A673 (cell line): Measurements from ENCODE around the gene FOXRED1. TPM values are rescaled to one million over a fixed set of nuclear protein-coding genes. Genes with fewer than 3 reads are reported as not detected.

Experiments used
- BruUV-seq: library from RNA; stranded (reverse); fragments of 400-500 nt; replicated peaks from 2 replicates; lab custom pipeline; 2021; lab: Mats Ljungman, UMichigan
- CTCF ChIA-PET: fragments of 300-600 bp; sonication (Branson Sonifier 250); formaldehyde crosslinking; loops from one replicate; lab custom pipeline; 2022; ENCODE audit warnings: antibody characterized with exemption; lab: Charles Lee
- POLR2A ChIA-PET: fragments of 300-600 bp; sonication (Branson Sonifier 250); formaldehyde crosslinking; loops from one replicate; lab custom pipeline; 2022; ENCODE audit warnings: antibody characterized with exemption; ENCODE audit not compliant: low non-redundant PET; lab: Charles Lee
- DNase-seq: peaks from one replicate; pipeline ENCODE4 v3.0.0-alpha.2; 2015; ENCODE audit warnings: low spot score
- H3K27ac ChIP-seq: fragments of 200-600 bp; sonication (generic); 2 replicates; pipeline ENCODE4 v1.5.1; 2016; ENCODE audit warnings: mixed run types, low read depth, mild to moderate bottlenecking, mixed read lengths, antibody characterized with exemption, low read length; ENCODE audit not compliant: poor library complexity, severe bottlenecking
- H3K27me3 ChIP-seq: fragments of 200-600 bp; sonication (generic); replicated peaks from 2 replicates; pipeline ENCODE4 v1.6.1; 2017; ENCODE audit warnings: mixed run types, low read depth, mild to moderate bottlenecking, mixed read lengths, antibody characterized with exemption, low read length; ENCODE audit not compliant: insufficient read depth, poor library complexity
- H3K36me3 ChIP-seq: fragments of 200-600 bp; sonication (generic); 2 replicates; pipeline ENCODE4 v1.6.1; 2016; ENCODE audit warnings: mixed run types, mild to moderate bottlenecking, mixed read lengths, antibody characterized with exemption, low read length; ENCODE audit not compliant: insufficient read depth, poor library complexity, severe bottlenecking
- H3K4me1 ChIP-seq: fragments of 200-600 bp; sonication (generic); 2 replicates; pipeline ENCODE4 v1.6.1; 2017; ENCODE audit warnings: mixed run types, mild to moderate bottlenecking, mixed read lengths, antibody characterized with exemption, low read length; ENCODE audit not compliant: insufficient read depth, poor library complexity, severe bottlenecking
- H3K4me3 ChIP-seq: fragments of 200-600 bp; sonication (generic); 2 replicates; pipeline ENCODE4 v1.5.1; 2016; ENCODE audit warnings: low read depth, mixed run types, mild to moderate bottlenecking, mixed read lengths, low read length; ENCODE audit not compliant: poor library complexity, severe bottlenecking
- H3K9me3 ChIP-seq: fragments of 200-600 bp; sonication (generic); 2 replicates; pipeline ENCODE4 v1.6.1; 2016; ENCODE audit warnings: mixed run types, low read depth, mild to moderate bottlenecking, mixed read lengths, antibody characterized with exemption, low read length; ENCODE audit not compliant: poor library complexity, severe bottlenecking
- CTCF ChIP-seq: fragments of 300-800, 200-600 bp; sonication (generic); conservative IDR thresholded peaks from 2 replicates; pipeline ENCODE4 v1.5.1; 2017; ENCODE audit warnings: low read depth, mild to moderate bottlenecking, antibody characterized with exemption, low read length, moderate library complexity, mixed read lengths
- EZH2 ChIP-seq: fragments of 200-600 bp; sonication (generic); IDR thresholded peaks from 2 replicates; pipeline ENCODE4 v1.6.1; 2017; ENCODE audit warnings: borderline replicate concordance, low read depth, mild to moderate bottlenecking, mixed read lengths, antibody characterized with exemption, low read length; ENCODE audit not compliant: poor library complexity, severe bottlenecking
- intact Hi-C: fragments of 100-400 bp; cut with micrococcal nuclease; formaldehyde crosslinking; loops from one replicate; pipeline ENCODE4 v1.10.0; 2022; ENCODE audit not compliant: unreplicated experiment
- total RNA-seq: library from RNA; stranded (reverse); gene quantifications from 2 replicates; pipeline ENCODE4 v1.2.3, GENCODE V29; 2021

FOXRED1 gene
- total RNA-seq, 1 experiment from 2014 or later: 72.6 TPM

GRCh38 chr11:126312961-126313360 is 44.0 kb downstream of the FOXRED1 start:
- no peak for DNase-seq
- ChIA-PET CTCF (no interaction called here), POLR2A (no interaction called here)
- TF ChIP-seq CTCF (no peak), EZH2 (no peak)
- Histone ChIP-seq H3K36me3 (no peaks in the 10 kb centered on the region), H3K9me3 (no peaks in the 10 kb centered on the region), H3K27me3 (no peaks in the 10 kb centered on the region), H3K4me1 (no peaks in the 10 kb centered on the region), H3K27ac (no peak overlapping the region), H3K4me3 (no peak overlapping the region)
- intact Hi-C loops: loop anchor here (5.0 to 10.0 kb wide), 4 partner anchors 104 to 1034 kb away; no protein-coding TSS in a partner anchor
- BruUV-seq: no TSS peak

DNA sequence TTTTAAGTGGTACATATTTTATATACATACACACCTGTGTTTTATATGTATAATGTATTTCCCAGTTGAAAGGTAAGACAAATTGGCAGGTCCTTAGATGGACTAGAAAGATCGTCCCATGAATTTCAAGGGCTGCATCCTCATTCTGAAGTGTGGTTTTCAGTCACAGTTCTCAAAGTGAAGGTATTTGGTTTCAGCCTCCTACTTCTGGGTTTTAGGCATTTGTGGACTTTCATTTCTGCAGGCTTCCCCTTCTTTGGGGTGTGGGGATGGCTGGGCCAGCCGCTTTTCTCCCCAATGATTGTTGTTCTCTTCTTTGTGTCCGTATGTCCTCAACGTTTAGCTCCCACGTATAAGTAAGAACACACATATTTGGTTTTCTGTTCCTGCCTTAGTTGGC is 44.9 kb downstream of the FOXRED1 start:
- Histone ChIP-seq H3K36me3 (no peaks in the 10 kb centered on the region), H3K9me3 (no peaks in the 10 kb centered on the region), H3K4me3 (no peak overlapping the region), H3K4me1 (no peaks in the 10 kb centered on the region), H3K27me3 (no peaks in the 10 kb centered on the region), H3K27ac (no peak overlapping the region)
- DNase-seq: no peak
- CTCF ChIA-PET: interaction anchor here (0.6 kb wide), 1 partner anchor 42 kb away, joined by 3 read pairs; the partner anchor contains the start of gene ST3GAL4
- intact Hi-C loops: loop anchor here (5.0 to 10.0 kb wide), 4 partner anchors 103 to 1033 kb away; no protein-coding TSS in a partner anchor
- TF ChIP-seq EZH2: no peak
- TF ChIP-seq CTCF: no peak
- POLR2A ChIA-PET: no interaction called here
- BruUV-seq: no TSS peak

GRCh38 chr11:126317432-126317755 is 48.4 kb downstream of the FOXRED1 start:
- no peak for DNase-seq
- CTCF ChIA-PET: no interaction called here
- TF ChIP-seq CTCF (no peak), EZH2 (no peak)
- POLR2A ChIA-PET: no interaction called here
- no peaks in the 10 kb centered on the region for H3K36me3 ChIP-seq
- no peak overlapping the region for H3K27ac ChIP-seq
- H3K4me1 ChIP-seq: no peaks in the 10 kb centered on the region
- BruUV-seq: no TSS peak
- H3K27me3 ChIP-seq: no peaks in the 10 kb centered on the region
- H3K9me3 ChIP-seq: no peaks in the 10 kb centered on the region
- no peak overlapping the region for H3K4me3 ChIP-seq
- intact Hi-C loops: loop anchor here (10.0 kb wide), 1 partner anchor 257 kb away; no protein-coding TSS in a partner anchor
